HG03521 (cell line): ENCODE results near the gene GHRL.

Experiments
- ATAC-seq: cut with Tn5 transposase; IDR thresholded peaks from one replicate; pipeline ENCODE4 v1.9.1; 2021; ENCODE audit warnings: mild to moderate bottlenecking, moderate library complexity; ENCODE audit not compliant: unreplicated experiment

Gene GHRL

DNA sequence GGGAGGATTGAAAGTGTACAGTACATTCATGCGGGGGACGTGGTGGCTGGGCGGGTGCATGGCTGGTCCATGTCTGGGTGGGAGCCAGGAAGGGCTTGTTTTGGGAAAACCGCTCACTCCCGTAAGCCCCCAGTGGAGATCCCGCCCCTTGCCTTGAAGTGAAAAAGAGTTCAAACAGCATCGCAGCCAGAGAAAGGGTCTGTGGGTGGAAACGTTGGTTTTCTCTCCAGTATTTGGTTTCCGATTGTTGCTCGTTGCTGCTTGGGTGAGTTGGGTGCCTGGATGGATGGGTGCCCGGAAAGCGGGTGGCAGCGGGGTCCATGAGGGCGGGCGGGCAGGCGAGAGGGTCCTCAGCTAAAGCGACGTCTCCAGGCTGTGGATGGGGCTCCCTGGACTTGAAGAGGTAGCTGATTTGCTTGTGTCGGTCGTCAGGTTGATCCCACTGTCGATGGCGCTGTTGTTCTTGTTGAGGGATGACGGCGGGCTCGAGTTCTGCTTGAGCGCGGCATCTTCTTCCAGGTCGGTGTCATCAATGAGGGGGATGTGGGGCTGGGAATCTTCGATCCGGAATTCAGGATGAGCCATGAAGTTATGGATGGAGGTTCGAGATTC is 35.8 kb upstream of the GHRL start:
- no peak for ATAC-seq

GRCh38 chr3:10327592-10327991 is 34.8 kb upstream of the GHRL start:
- no peak for ATAC-seq

DNA sequence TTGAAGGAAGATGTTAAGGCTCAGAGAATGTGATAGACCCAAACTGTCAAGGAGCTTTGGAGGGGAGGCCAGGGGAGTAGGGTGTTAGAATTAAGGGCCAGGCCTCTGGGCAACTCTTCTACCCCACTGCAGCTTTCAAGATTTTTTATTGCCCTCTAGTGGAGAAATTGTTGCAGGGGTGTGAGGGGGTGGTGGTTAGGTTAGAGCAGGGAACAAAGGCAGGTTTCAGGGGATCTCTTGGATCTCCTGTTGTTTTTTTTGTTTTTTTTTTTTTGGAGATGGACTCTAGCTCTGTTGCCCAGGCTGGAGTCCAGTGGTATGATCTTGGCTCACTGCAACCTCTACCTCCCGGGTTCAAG is 29.6 kb upstream of the GHRL start:
- no peak for ATAC-seq

GRCh38 chr3:10321630-10322351 is 29.0 kb upstream of the GHRL start:
- no peak for ATAC-seq

GRCh38 chr3:10320320-10320677 is 27.6 kb upstream of the GHRL start:
- no peak for ATAC-seq

DNA sequence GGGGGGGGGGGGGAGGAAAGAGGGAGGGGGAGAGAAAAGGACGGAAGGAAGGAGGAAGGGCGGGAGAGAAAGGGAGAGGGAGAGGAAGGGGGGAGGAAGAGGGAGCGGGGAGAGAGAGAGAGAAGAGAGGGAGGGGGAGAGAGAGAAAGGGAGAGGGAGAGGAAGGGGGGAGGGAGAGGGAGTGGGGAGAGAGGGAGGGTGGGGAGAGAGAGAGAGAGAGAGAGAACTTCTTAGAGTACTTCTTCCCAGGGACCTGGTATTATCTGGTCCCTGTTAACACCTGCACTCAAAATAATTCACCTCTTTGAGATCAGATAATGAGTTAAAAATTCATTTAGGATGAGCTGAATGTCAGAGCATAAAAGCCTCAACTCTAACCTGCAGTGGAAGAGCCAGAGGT is 27.1 kb upstream of the GHRL start:
- ATAC-seq: no peak

GRCh38 chr3:10319251-10319650 is 26.5 kb upstream of the GHRL start:
- ATAC-seq: no peak

- no peak for ATAC-seq
These were observed 25.2 kb upstream of the GHRL start for GRCh38 chr3:10317961-10318350.

DNA sequence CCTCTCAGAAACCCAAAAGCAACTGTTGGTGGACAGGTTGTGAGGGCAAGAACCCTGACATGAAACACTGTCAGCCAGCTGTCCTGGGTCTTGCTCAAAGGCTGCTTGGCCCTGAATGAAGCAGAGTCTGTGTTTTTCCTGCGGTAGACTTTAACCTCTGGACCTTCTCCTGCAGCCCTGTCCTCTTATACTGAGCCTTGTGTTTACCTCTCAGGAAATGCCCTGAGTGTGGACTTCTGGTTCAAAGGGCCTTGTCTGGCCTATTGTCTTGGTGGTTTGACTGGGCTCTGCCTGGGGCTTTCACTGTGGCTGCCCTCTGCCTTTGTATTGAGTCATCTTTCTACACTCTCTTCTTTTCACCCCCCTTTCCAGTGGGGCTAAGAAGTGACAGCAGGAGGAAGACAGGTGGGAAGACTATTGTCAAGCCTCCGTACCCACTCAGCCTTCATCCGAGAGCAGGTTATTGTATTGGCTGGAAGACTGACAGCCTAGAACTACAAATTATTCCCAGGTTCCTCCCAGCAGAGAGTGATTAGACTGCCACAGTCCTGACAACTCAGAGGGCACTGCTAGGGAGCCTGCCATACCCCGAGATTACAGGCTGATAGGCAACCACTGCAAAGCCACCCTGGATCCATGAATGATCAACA is 24.7 kb upstream of the GHRL start:
- no peak for ATAC-seq

GRCh38 chr3:10315771-10316344 is 23.1 kb upstream of the GHRL start:
- ATAC-seq: no peak

DNA sequence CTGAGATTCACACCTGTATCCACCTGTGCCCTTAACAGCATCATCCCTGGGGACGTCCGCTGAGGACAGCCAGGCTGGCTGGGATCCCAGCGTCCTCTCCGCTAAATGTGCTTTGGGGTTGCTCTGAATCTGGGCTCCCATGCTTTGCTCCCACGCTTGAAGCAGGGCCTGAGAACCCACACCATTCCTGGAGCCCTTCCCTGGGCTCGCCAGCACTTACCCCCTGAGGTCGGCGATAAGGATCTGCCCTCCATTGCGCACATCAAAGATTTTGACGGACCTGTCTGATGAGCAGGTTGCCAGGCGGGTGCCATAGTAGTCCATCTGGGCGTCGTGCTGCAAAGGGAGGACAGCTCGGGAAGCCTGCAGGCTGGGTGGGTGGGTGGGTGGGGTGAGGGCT is 22.4 kb upstream of the GHRL start:
- no peak for ATAC-seq

- ATAC-seq: no peak
These were observed 20.1 kb upstream of the GHRL start for GRCh38 chr3:10312861-10313260.

- ATAC-seq: no peak
These were observed 19.6 kb upstream of the GHRL start for GRCh38 chr3:10312391-10312790.

DNA sequence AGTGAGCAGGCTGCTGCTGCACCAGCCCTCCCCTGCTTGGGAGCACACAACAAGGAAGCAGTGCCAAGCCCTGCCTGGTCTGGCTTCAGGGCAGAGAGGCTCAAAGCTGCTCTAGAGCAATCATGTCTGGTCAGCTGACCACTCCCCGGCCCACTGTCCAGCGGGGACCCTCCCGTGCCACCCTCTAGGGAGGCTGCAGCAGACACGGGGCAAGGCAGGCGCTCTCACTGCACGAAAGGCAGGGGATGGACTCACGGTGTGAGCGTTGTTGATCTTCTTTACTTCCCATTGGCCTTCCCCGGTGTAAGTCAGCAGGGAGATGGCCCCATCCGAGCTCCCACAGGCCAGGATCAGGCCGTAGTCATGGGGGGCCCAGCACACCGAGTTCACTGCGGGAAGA is 19.0 kb upstream of the GHRL start:
- ATAC-seq: no peak

DNA sequence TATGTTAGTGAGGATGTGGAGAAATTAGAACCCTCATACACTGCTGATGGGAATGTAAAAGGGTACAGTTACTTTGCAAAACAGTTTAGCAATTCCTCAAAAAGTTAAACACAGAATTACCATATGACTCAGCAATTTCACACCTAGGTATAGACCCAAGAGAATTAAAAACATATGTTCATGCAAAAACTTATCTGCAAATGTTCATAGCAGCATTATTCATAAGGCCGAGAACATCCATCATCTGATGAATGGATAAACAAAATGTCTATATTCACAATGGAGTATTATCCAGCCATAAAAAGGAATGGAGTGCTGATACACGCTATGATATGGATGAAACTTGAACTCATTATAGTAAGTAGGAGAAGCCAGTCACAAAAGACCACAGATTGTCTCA is 17.8 kb upstream of the GHRL start:
- no peak for ATAC-seq

DNA sequence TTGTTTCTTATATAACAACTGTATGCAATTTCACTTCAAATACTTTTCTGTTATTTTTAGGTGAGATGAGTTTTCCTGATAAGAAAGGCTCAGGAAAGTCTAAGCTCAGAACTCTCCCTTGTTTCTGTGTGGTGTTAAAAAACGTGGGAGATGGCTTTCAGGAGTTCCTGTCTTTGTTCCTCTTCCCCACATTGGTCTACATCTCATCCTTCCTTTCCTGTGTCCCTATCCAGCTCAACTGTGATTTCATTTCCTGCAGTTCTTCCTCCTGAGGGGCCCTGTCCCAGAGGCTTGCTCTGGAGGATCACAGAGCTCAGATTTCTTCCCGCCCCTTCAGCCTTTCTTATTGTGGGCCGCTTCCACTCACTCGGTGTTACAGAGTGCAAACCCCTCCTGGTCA is 17.0 kb upstream of the GHRL start:
- no peak for ATAC-seq

DNA sequence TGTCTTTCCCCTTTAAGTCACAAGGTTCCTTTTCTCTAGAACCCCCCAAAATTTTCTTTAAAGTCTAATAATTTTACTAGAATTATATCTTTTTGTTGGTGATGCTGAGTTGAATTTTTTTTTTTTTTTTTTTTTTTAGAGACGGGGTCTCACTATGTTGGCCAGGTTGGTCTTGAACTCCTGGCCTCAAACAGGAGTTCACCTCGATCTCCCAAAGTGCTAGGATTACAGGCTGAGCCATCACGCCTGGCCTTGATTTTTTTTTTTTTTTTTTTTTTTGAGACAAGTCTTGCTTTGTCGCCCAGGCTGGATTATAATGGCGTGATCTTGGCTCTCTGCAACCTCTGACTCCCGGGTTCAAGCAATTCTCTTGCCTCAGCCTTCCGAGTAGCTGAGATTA is 15.9 kb upstream of the GHRL start:
- no peak for ATAC-seq

DNA sequence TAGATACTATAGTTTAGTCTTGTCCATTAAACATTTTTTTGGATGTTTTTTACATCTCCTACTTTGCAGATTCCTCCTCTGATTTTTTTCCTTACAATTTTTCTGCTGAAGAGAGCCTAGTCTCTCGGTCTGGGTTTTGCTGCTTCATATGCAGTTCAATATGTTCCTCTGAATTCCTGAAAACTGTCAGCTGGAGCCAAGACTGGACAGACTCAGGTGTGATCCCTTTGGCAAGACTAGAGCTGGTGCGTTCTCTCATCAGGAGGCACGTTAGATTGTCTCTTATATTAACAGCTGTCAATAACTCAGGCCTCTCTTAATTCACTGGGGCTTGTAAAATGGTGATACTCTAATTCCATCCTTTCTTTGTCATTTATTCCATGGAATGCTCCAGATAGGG is 13.4 kb upstream of the GHRL start:
- ATAC-seq: no peak

DNA sequence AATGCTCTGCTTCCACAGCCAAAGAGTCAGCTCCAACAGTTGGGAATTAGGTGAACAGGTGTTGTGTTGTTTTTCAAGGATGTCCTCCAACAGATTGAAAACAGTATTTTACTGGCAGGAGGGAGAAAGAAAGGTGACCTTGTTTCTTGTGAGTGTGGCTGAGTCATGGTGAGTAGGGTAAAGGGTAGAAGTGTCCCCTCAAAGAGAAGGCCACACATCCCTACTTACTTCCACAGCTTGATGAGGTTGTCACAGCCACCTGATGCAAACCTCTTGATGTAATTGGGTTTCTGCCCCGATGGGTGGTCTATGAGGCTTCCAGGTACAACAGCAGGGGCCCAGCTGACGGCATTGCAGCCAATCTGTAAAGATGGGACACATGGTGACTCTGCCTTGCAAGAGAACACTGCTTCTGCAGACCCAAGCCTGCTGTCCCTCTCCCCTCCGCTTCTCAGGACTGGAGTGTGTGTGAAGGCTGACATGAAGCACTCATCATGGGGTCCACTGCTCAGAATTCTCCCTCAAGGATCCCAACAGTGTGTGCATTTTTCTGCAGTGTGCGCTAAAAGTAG is 12.7 kb upstream of the GHRL start:
- ATAC-seq: no peak

GRCh38 chr3:10304905-10305304 is 12.2 kb upstream of the GHRL start:
- ATAC-seq: no peak

DNA sequence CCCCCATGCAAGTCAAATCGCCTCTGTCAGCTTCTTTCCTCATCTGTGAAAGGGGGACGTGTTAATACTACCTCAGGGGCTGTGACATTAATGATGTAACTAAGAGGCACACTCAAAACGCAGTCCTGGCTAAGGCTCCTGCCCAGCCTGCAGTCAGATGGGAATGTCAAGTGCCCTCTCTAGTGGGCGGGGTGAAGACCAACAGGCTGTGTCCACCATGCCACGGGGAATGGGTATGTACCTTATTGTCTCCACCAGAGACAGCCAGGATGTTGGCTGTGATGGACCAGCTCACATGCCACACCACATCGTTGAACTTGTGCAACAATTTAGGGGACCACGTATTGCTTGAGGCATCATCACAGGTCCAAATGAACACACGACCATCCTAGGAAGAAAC is 11.0 kb upstream of the GHRL start:
- ATAC-seq: no peak

DNA sequence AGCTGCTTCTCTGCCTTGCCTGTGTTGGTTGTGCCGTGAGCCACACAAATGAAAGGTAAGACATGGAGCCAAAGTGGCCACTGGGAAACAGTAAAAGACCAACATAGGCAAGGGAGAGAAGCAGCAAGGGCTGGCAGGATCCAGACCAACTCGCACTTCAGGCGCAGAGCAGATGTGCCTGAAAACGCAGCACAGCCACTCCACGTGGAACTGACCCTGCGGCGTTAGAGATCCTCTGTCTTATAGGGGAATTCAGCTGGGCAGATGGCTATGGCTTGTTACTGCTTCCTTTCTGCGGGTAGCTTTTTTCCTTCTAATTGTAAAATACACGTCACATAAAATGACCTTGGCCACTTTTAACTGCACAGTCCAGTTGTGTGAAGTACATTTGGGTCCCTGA is 10.4 kb upstream of the GHRL start:
- no peak for ATAC-seq
